Heart left ventricle (tissue), 16 donors: ENCODE results near the gene ZNF277. TPM values are rescaled to one million over a fixed set of nuclear protein-coding genes. Genes with fewer than 3 reads are reported as not detected.
"Not testable (repeated sequence)": the region's sequence is repeated elsewhere in the genome, so short reads cannot be mapped to it uniquely, and the experiment has no call there.

Experiments used
- ATAC-seq, 4 donors: fragments of 200-7000 bp; cut with Tn5 transposase; one replicate each; pipeline ENCODE4 v1.9.1; 2020 to 2022; ENCODE audit warnings: moderate library complexity in 4 of 4, mild to moderate bottlenecking in 3 of 4, moderate number of reproducible peaks in 1 of 4
- DNase-seq, 5 donors: peaks; one replicate each; pipeline ENCODE4 v3.0.0-alpha.2; 2020
- H3K27ac ChIP-seq, 12 donors: fragments of 200-600 bp; sonication (generic) in 4 of 12; one replicate each; pipeline versions ENCODE4 v1.5.0 to v1.8.0; 2016 to 2022; ENCODE audit warnings: mild to moderate bottlenecking in 2 of 12
- H3K27me3 ChIP-seq, 9 donors: fragments of 200-600 bp; sonication (generic) in 2 of 9; one replicate each; pipeline versions ENCODE4 v1.5.1 to v1.8.0; 2016 to 2022; ENCODE audit warnings: mild to moderate bottlenecking in 3 of 9
- H3K36me3 ChIP-seq, 9 donors: fragments of 200-600 bp; sonication (generic) in 2 of 9; one replicate each; pipeline versions ENCODE4 v1.5.0 to v1.8.0; 2018 to 2022; ENCODE audit warnings: mild to moderate bottlenecking in 2 of 9
- H3K4me1 ChIP-seq, 12 donors: fragments of 200-600 bp; sonication (generic) in 4 of 12; one replicate each; pipeline versions ENCODE4 v1.5.0 to v1.8.0; 2016 to 2022; ENCODE audit warnings: mild to moderate bottlenecking in 3 of 12
- H3K4me3 ChIP-seq, 12 donors: fragments of 200-600 bp; sonication (generic) in 4 of 12; one replicate each; pipeline versions ENCODE4 v1.5.0 to v1.8.0; 2017 to 2022; ENCODE audit warnings: mild to moderate bottlenecking in 9 of 12, moderate library complexity in 4 of 12
- H3K9me3 ChIP-seq, 12 donors: fragments of 200-600 bp; sonication (generic) in 4 of 12; one replicate each; pipeline versions ENCODE4 v1.5.0 to v1.8.0; 2016 to 2022; ENCODE audit warnings: mild to moderate bottlenecking in 1 of 12
- CTCF ChIP-seq, 12 donors: fragments of 200-600 bp; sonication (generic) in 4 of 12; IDR thresholded peaks; one replicate each; pipeline versions ENCODE4 v1.5.0 to v1.8.0; 2018 to 2022; ENCODE audit warnings: antibody characterized with exemption in 12 of 12, mild to moderate bottlenecking in 5 of 12
- POLR2A ChIP-seq, 2 donors: fragments of 450-650 bp; IDR thresholded peaks; one replicate each; pipeline ENCODE4 v1.6.1; 2017; ENCODE audit warnings: antibody characterized with exemption in 2 of 2, mild to moderate bottlenecking in 2 of 2, moderate library complexity in 2 of 2
- WGBS, 4 donors: extraction: QIAGEN DNeasy Blood & Tissue Kit in 2 of 4; methylation state at CpG; one replicate each; pipeline versions ENCODE4 v1.1.5 to v1.1.7; 2013 to 2018; 5-methylcytosine and 5-hydroxymethylcytosine counted together
- intact Hi-C, 10 donors: fragments of 100-400 bp; cut with DNase I; formaldehyde crosslinking; loops; one replicate each; pipeline versions ENCODE4 v1.11.1 to v1.14.2; 2022
- polyA plus RNA-seq, 2 donors: library from polyadenylated mRNA; stranded (reverse); fragments of 200-250 nt; gene quantifications; one replicate each; pipeline ENCODE4 v1.2.3, GENCODE V29; 2013
- total RNA-seq, 9 donors: library from RNA; depleted of rRNA in 2 of 9; stranded (reverse); fragments of >200 nt in 2 of 9; fragmentation: NEBNext Ultra II Directional in 3 of 9; extraction: Animal tissue kit (Norgen Biotek cat#: 25700) in 3 of 9; gene quantifications; one replicate each; pipeline versions ENCODE4 v1.1.0 to v1.2.4, GENCODE V29; 2016 to 2023
- donor health status: ischemic (EF 13 %, LVEDD 7.1; RV severe dilation, severe dysfunction).
- donor health status: healthy with polysubstance abuse.
- donor health status: DM: no; HTN: yes; CAD: no.
- donor health status: DM: no; HTN: no; CAD: no.
- donor health status: ischemic (EF 25% LVEDD 6.9; RV normal size, moderate dysfunction).
- donor health status: ischemic (EF 25% LVEDD 5.7; RV mildly dilated, moderate dysfunction).
- donor health status: healthy.
- donor health status: DM: yes; HTN: yes; CAD: no.
- donor health status: ischemic (EF 35%, LVEDD 5.7; RV mildly dilated, moderate dysfunction).
- donor health status: nonischemic (EF 11% LVEDD 7.7; RV severe dilation, severe dysfunction).
- donor health status: DM: yes; HTN: yes; CAD: no.
- donor health status: PGD.
- donor health status: ischemic (EF 29% LVEDD 5.4; RV normal size, mild dysfunction).
- donor health status: nonischemic (EF 23%, LVEDD 6.1; RV moderate dilation, normal function).

The ZNF277 gene
- total and polyA plus RNA-seq, 11 donors = 10.3 to 26.5 (median 14.0) TPM

DNA sequence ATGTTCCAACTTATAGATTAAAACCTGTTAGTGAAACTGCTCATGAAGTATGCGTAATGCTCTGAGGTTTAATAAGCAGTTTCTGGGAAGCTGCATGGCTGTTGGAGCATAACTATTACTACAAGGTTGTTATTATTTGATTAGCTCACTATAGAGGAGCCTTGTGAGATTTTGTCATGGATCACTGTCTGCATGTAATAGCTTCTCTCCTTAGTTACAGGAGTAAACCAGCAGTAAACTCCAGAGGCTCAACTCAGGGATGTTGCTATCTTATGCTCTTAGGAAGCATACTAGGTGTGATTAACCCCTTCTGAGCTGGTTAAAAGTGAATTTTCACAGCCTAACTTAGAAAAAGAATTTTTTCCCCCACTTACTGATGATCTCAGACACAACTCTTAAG, 180.1 kb downstream of the ZNF277 start:
- H3K9me3 ChIP-seq = no peaks in the 10 kb centered on the region
- no peak for ATAC-seq
- intact Hi-C loops = no loop called here
- no peaks in the 10 kb centered on the region for H3K36me3 ChIP-seq
- H3K4me1 ChIP-seq = no peaks in the 10 kb centered on the region
- H3K4me3 ChIP-seq = no peak overlapping the region
- WGBS, 4 donors = 87 to 94% (median 92%) methylated on average over 1 of the region's 1 CpG
- H3K27me3 ChIP-seq = no peaks in the 10 kb centered on the region
- no peak overlapping the region for H3K27ac ChIP-seq
- no peak for DNase-seq
- TF ChIP-seq POLR2A (IDR thresholded peaks at IDR 0.05) (no peak), CTCF (IDR thresholded peaks at IDR 0.05) (no peak)

- intact Hi-C loops = loop anchor here in 4 of 10 donors (5.0 to 10.0 kb wide), 5 partner anchors 57 to 435 kb away; partner anchors contain the start of genes DOCK4 (in 2 of the 4) and ZNF277 (in 2 of the 4)
- Histone ChIP-seq H3K4me3 (no peak overlapping the region), H3K27ac (no peak overlapping the region), H3K9me3 (no peaks in the 10 kb centered on the region), H3K4me1 (peaks cover 0 to 7% (median 2%) of the 10 kb centered on the region in 12 donors), H3K27me3 (no peaks in the 10 kb centered on the region), H3K36me3 (no peaks in the 10 kb centered on the region)
- ATAC-seq = no peak
- TF ChIP-seq CTCF (IDR thresholded peaks at IDR 0.05) = no peak
- no peak for TF ChIP-seq POLR2A (IDR thresholded peaks at IDR 0.05)
- 89 to 97% (median 93%) methylated on average over 6 of the region's 6 CpGs for WGBS, 4 donors
- DNase-seq = no peak
Measured at GRCh38 chr7:112390167-112390566, 183.7 kb downstream of the ZNF277 start.

DNA sequence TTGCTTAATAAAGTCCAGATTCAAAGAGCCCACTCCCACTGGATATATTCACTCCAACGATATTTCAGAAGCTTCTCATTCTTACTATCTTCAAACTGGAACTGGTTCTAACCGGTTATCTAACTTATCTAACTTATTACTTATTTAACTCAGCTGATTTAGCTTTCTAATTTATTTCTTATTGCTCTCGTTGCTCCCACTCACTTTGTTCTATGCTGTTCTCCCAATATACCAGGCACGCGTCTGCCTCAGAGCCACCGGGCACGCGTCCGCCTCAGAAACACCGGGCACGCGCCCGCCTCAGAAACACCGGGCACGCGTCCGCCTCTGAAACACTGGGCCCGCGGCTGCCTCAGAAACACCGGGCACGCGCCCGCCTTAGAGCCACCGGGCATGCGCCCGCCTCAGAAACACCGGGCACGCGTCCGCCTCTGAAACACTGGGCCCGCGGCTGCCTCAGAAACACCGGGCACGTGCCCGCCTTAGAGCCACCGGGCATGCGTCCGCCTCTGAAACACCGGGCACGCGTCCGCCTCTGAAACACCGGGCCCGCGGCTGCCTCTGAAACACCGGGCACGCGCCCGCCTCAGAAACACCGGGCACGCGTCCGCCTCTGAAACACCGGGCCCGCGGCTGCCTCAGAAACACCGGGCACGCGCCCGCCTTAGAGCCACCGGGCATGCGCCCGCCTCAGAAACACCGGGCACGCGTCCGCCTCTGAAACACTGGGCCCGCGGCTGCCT, 184.8 kb downstream of the ZNF277 start:
- H3K9me3 ChIP-seq, H3K36me3 ChIP-seq, H3K4me1 ChIP-seq, H3K27me3 ChIP-seq: not testable (repeated sequence)
- Histone ChIP-seq H3K4me3 (peak overlapping the region in 11 of 12 donors; percentile 41 to 76 (median 63)), H3K27ac (peak overlapping the region in 11 of 12 donors; percentile 20 to 82 (median 61))
- peak in 3 of 4 donors; percentile 58 to 82 (median 59) for ATAC-seq
- 1 to 2% (median 1%) methylated on average over 37 to 69 of the region's 69 CpGs for WGBS, 4 donors
- peak; percentile 34 to 74 (median 63) for DNase-seq
- intact Hi-C loops = loop anchor here in 4 of 10 donors (5.0 to 10.0 kb wide), 5 partner anchors 56 to 436 kb away; partner anchors contain the start of genes DOCK4 (in 2 of the 4) and ZNF277 (in 2 of the 4)

DNA sequence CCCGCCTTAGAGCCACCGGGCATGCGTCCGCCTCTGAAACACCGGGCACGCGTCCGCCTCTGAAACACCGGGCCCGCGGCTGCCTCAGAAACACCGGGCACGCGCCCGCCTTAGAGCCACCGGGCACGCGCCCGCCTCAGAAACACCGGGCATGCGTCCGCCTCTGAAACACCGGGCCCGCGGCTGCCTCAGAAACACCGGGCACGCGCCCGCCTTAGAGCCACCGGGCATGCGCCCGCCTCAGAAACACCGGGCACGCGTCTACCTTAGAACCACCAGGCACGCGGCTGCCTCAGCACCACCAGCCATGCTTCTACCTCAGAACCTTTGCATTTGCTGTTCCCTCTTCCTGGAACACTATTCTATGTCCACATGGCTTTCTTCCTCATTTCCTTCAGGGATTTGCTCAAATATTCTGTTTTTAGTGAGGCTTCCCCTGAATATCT, 185.4 kb downstream of the ZNF277 start:
- ATAC-seq (peak in 2 of 4 donors; percentile 47 to 78), DNase-seq (peak; percentile 28 to 81 (median 60))
- H3K4me1 ChIP-seq, H3K27me3 ChIP-seq, H3K9me3 ChIP-seq, H3K36me3 ChIP-seq: not testable (repeated sequence)
- 0 to 1% (median 1%) methylated on average over 34 to 37 of the region's 37 CpGs for WGBS, 4 donors
- intact Hi-C loops = loop anchor here in 4 of 10 donors (5.0 to 10.0 kb wide), 5 partner anchors 55 to 437 kb away; partner anchors contain the start of genes DOCK4 (in 2 of the 4) and ZNF277 (in 2 of the 4)
- H3K4me3 ChIP-seq = peak overlapping the region; percentile 41 to 76 (median 62)
- H3K27ac ChIP-seq = peak overlapping the region in 11 of 12 donors; percentile 53 to 82 (median 61)

Other genes starting within 250 kb of the ZNF277 start
- gene DOCK4, start 296 bp upstream of the ZNF277 start, total RNA-seq = 10 to 100 TPM in 8 of 9 donors, 1 to 10 TPM in 1; 9.7 to 40.8 (median 17.0) TPM
- gene DOCK4, start 296 bp upstream of the ZNF277 start, polyA plus RNA-seq = 1 to 10 TPM; 5.1 to 5.8 TPM
- 10 to 100 TPM; 11.3 to 50.6 (median 26.3) TPM for gene IFRD1, start 243.8 kb downstream of the ZNF277 start, total RNA-seq
- 10 to 100 TPM; 36.2 to 74.7 TPM for gene IFRD1, start 243.8 kb downstream of the ZNF277 start, polyA plus RNA-seq